IMR-90 (cell line): ENCODE measurements around the gene SIX5.
A peak's percentile ranks its signal among the peaks of the same experiment; 100 is the strongest.

Experiments
- CTCF ChIP-seq: conservative IDR thresholded peaks from 2 replicates; pipeline ENCODE4 v1.5.1; 2012; ENCODE audit warnings: mild to moderate bottlenecking, low read depth, low read length, improper control_type of control experiment
- MXI1 ChIP-seq: IDR thresholded peaks from 2 replicates; pipeline ENCODE4 v1.6.1; 2012; ENCODE audit warnings: low read depth, mild to moderate bottlenecking, low read length, moderate library complexity, borderline replicate concordance
- POLR2A ChIP-seq: IDR thresholded peaks from 2 replicates; pipeline ENCODE4 v1.6.1; 2012; ENCODE audit warnings: mild to moderate bottlenecking, low read depth, low read length
- SMC3 ChIP-seq: fragments of 150-350 bp; IDR thresholded peaks from 2 replicates; pipeline ENCODE4 v1.6.1; 2016; ENCODE audit warnings: low read depth, mild to moderate bottlenecking, antibody characterized with exemption, low read length, moderate library complexity

DNA sequence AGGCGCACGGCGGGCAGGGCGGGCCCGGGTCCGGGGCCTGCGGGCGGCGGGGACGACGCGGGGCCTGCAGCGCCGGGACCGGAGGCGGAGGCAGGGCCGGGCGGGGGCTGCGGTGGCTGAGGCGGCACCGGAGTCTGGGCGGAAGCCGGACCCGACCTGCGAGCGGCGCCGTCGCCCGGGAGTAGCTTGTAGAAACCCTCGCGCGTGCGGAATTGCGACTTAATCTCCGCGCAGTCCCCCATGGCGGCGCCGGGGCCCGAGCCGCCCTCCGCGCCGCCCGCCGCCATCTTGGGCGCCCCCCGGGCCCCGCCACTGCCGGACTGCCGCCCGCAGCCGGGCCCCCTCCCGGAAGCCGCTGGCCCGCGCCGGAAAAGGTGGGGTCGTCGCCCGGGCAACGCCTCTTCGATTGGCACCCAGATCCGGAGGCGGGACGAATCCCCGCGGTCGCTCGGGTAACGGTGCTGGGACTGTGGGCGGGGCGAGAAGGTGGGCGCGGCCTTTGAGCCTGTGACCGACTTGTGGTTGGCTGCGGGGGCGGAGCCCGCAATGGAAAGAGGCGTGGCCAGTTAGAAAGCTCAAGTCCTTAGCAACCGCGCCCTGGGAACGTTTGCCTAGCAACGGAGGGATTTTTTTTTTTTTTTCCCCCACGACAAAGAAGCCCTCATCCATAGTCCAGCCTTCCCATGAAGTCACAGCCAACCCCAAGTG lies 23.6 kb upstream of the SIX5 start, which contains the start of gene DMWD:
- TF ChIP-seq POLR2A, result peak; percentile 88
- TF ChIP-seq CTCF, result no peak
- no peak for TF ChIP-seq SMC3
- peak; percentile 37; the same call in 1 of the 2 replicates for TF ChIP-seq MXI1
